ENCODE results near the gene PHRF1. TPM values are rescaled to one million over a fixed set of nuclear protein-coding genes. Genes with fewer than 3 reads are reported as not detected.

Gene PHRF1
- polyA plus RNA-seq, 1 donor from 2014 or later = 8.5 TPM

- Histone ChIP-seq H3K36me3 (ENCODE audit: insufficient read depth, low read length) (no peaks in the 10 kb centered on the region), H3K27ac (ENCODE audit: low read length) (no peak overlapping the region), H3K9me2 (ENCODE audit: insufficient read depth, low read length) (no peaks in the 10 kb centered on the region), H2AFZ (ENCODE audit: low read depth, low read length) (no peak overlapping the region), H3K79me2 (replicated peaks; ENCODE audit: insufficient read depth, low read length) (no peaks in the 10 kb centered on the region), H3F3A (ENCODE audit: insufficient read depth, low read length, poor library complexity, severe bottlenecking) (no peaks in the 10 kb centered on the region), H3K4me2 (ENCODE audit: low read length) (no peak overlapping the region), H4K20me1 (ENCODE audit: insufficient read depth) (no peaks in the 10 kb centered on the region), H3K4me3 (ENCODE audit: low read length) (no peak overlapping the region), H3K9me3 (ENCODE audit: low read length) (no peaks in the 10 kb centered on the region), H3K27me3 (ENCODE audit: insufficient read depth, low read depth, low read length) (no peaks in the 10 kb centered on the region), H3K9ac (ENCODE audit: low read length) (no peak overlapping the region)
- TF ChIP-seq MXI1 (conservative IDR thresholded peaks at IDR 0.05; ENCODE audit: poor library complexity, severe bottlenecking) = no peak
- TF ChIP-seq POLR2AphosphoS5 (IDR thresholded peaks at IDR 0.05) = no peak
- no peak for TF ChIP-seq EZH2 (IDR thresholded peaks at IDR 0.05; ENCODE audit: borderline replicate concordance, insufficient read depth, low read length, poor library complexity, severe bottlenecking)
- no peak for TF ChIP-seq CTCF (IDR thresholded peaks at IDR 0.05; ENCODE audit: poor library complexity, severe bottlenecking)
- TF ChIP-seq TAF1 (IDR thresholded peaks at IDR 0.05; ENCODE audit: low read depth) = no peak
- no peak for TF ChIP-seq EP300 (conservative IDR thresholded peaks at IDR 0.05; ENCODE audit: poor library complexity, severe bottlenecking)
- TF ChIP-seq RAD21 (conservative IDR thresholded peaks at IDR 0.05) = no peak
- no peak for TF ChIP-seq REST (IDR thresholded peaks at IDR 0.05; ENCODE audit: borderline replicate concordance)
- no peak for TF ChIP-seq SMC3 (conservative IDR thresholded peaks at IDR 0.05; ENCODE audit: poor library complexity)
Measured at GRCh38 chr11:607971-608659, 31.8 kb downstream of the PHRF1 start.

- H3K27ac ChIP-seq (ENCODE audit: low read length) = no peak overlapping the region
- H3K4me3 ChIP-seq (ENCODE audit: low read length) = no peak overlapping the region
- H4K20me1 ChIP-seq (ENCODE audit: insufficient read depth) = no peaks in the 10 kb centered on the region
- H2AFZ ChIP-seq (ENCODE audit: low read depth, low read length) = no peak overlapping the region
- H3K9me3 ChIP-seq (ENCODE audit: low read length) = no peaks in the 10 kb centered on the region
- no peaks in the 10 kb centered on the region for H3K79me2 ChIP-seq (replicated peaks; ENCODE audit: insufficient read depth, low read length)
- H3K27me3 ChIP-seq (ENCODE audit: insufficient read depth, low read depth, low read length) = no peaks in the 10 kb centered on the region
- H3K9me2 ChIP-seq (ENCODE audit: insufficient read depth, low read length) = no peaks in the 10 kb centered on the region
- no peak overlapping the region for H3K9ac ChIP-seq (ENCODE audit: low read length)
- TF ChIP-seq CTCF (IDR thresholded peaks at IDR 0.05; ENCODE audit: poor library complexity, severe bottlenecking) = no peak
- TF ChIP-seq MXI1 (conservative IDR thresholded peaks at IDR 0.05; ENCODE audit: poor library complexity, severe bottlenecking) = no peak
- no peak for TF ChIP-seq POLR2AphosphoS5 (IDR thresholded peaks at IDR 0.05)
- TF ChIP-seq EP300 (conservative IDR thresholded peaks at IDR 0.05; ENCODE audit: poor library complexity, severe bottlenecking) = no peak
- TF ChIP-seq SMC3 (conservative IDR thresholded peaks at IDR 0.05; ENCODE audit: poor library complexity) = no peak
- no peak for TF ChIP-seq EZH2 (IDR thresholded peaks at IDR 0.05; ENCODE audit: borderline replicate concordance, insufficient read depth, low read length, poor library complexity, severe bottlenecking)
- no peak for TF ChIP-seq REST (IDR thresholded peaks at IDR 0.05; ENCODE audit: borderline replicate concordance)
- no peak for TF ChIP-seq TAF1 (IDR thresholded peaks at IDR 0.05; ENCODE audit: low read depth)
- no peak for TF ChIP-seq RAD21 (conservative IDR thresholded peaks at IDR 0.05)
- H3F3A ChIP-seq (ENCODE audit: insufficient read depth, low read length, poor library complexity, severe bottlenecking) = no peaks in the 10 kb centered on the region
- no peaks in the 10 kb centered on the region for H3K36me3 ChIP-seq (ENCODE audit: insufficient read depth, low read length)
- no peak overlapping the region for H3K4me2 ChIP-seq (ENCODE audit: low read length)
Measured at GRCh38 chr11:608791-609251, 32.6 kb downstream of the PHRF1 start.
